Glutamatergic neuron (in vitro differentiated cells): ENCODE measurements around the gene KIF3A. TPM values are rescaled to one million over a fixed set of nuclear protein-coding genes. Genes with fewer than 3 reads are reported as not detected.

ENCODE experiments used
- DNase-seq: peaks from one replicate; pipeline ENCODE4 v3.0.0; 2022
- H3K27ac Mint-ChIP-seq: one replicate; pipeline ENCODE4 v1.8.0; 2020; ENCODE audit warnings: mild to moderate bottlenecking, mixed read lengths, inconsistent platforms; ENCODE audit not compliant: unreplicated experiment
- H3K27me3 Mint-ChIP-seq: one replicate; pipeline ENCODE4 v1.8.0; 2020; ENCODE audit warnings: mild to moderate bottlenecking, moderate library complexity, mixed read lengths, inconsistent platforms; ENCODE audit not compliant: unreplicated experiment
- H3K36me3 Mint-ChIP-seq: one replicate; pipeline ENCODE4 v1.8.0; 2020; ENCODE audit warnings: mild to moderate bottlenecking, mixed read lengths, inconsistent platforms; ENCODE audit not compliant: unreplicated experiment
- H3K4me1 Mint-ChIP-seq: one replicate; pipeline ENCODE4 v1.8.0; 2020; ENCODE audit warnings: mild to moderate bottlenecking, low read depth, mixed read lengths, inconsistent platforms; ENCODE audit not compliant: unreplicated experiment
- H3K4me3 Mint-ChIP-seq: one replicate; pipeline ENCODE4 v1.8.0; 2020; ENCODE audit warnings: mild to moderate bottlenecking, mixed read lengths, inconsistent platforms; ENCODE audit not compliant: unreplicated experiment
- H3K9me3 Mint-ChIP-seq: one replicate; pipeline ENCODE4 v1.8.0; 2020; ENCODE audit warnings: mild to moderate bottlenecking, moderate library complexity, mixed read lengths, inconsistent platforms; ENCODE audit not compliant: unreplicated experiment
- CTCF ChIP-seq: fragments of 200-600 bp; sonication (generic); IDR thresholded peaks from one replicate; pipeline ENCODE4 v1.5.0; 2021; ENCODE audit not compliant: partially characterized antibody, unreplicated experiment
- total RNA-seq: library from RNA; stranded (reverse); fragmentation: NEBNext Ultra II Directional; extraction: Animal tissue kit (Norgen Biotek cat#: 25700); gene quantifications from one replicate; pipeline ENCODE4 v1.2.1, GENCODE V29; 2021; ENCODE audit not compliant: unreplicated experiment

The KIF3A gene
- total RNA-seq, 1 donor from 2014 or later = 42.4 TPM

- Mint-ChIP-seq H3K36me3 (no peaks in the 10 kb centered on the region), H3K9me3 (peaks cover 5% of the 10 kb centered on the region), H3K27me3 (peaks cover 6% of the 10 kb centered on the region), H3K4me1 (peaks cover 3% of the 10 kb centered on the region), H3K27ac (no peak overlapping the region), H3K4me3 (no peak overlapping the region)
- DNase-seq = no peak
- TF ChIP-seq CTCF = no peak
Measured at GRCh38 chr5:132739232-132739631, 1.9 kb upstream of the KIF3A start.

- TF ChIP-seq CTCF = no peak
- H3K36me3 Mint-ChIP-seq = no peaks in the 10 kb centered on the region
- peak overlapping the region; percentile 19 for H3K27ac Mint-ChIP-seq
- H3K9me3 Mint-ChIP-seq = peaks cover 5% of the 10 kb centered on the region
- peaks cover 8% of the 10 kb centered on the region for H3K4me1 Mint-ChIP-seq
- H3K27me3 Mint-ChIP-seq = peaks cover 6% of the 10 kb centered on the region
- H3K4me3 Mint-ChIP-seq = peak overlapping the region; percentile 88
- DNase-seq = no peak
Measured at GRCh38 chr5:132737982-132738681, 786 bp upstream of the KIF3A start.

GRCh38 chr5:132734687-132735086, 2.7 kb downstream of the KIF3A start:
- peaks cover 6% of the 10 kb centered on the region for H3K27me3 Mint-ChIP-seq
- DNase-seq = no peak
- peaks cover 5% of the 10 kb centered on the region for H3K9me3 Mint-ChIP-seq
- H3K36me3 Mint-ChIP-seq = no peaks in the 10 kb centered on the region
- H3K4me3 Mint-ChIP-seq = no peak overlapping the region
- peaks cover 8% of the 10 kb centered on the region for H3K4me1 Mint-ChIP-seq
- H3K27ac Mint-ChIP-seq = no peak overlapping the region
- no peak for TF ChIP-seq CTCF

GRCh38 chr5:132733499-132734148, 3.7 kb downstream of the KIF3A start:
- no peak for TF ChIP-seq CTCF
- Mint-ChIP-seq H3K4me3 (no peak overlapping the region), H3K9me3 (peaks cover 5% of the 10 kb centered on the region), H3K36me3 (no peaks in the 10 kb centered on the region), H3K27me3 (peaks cover 6% of the 10 kb centered on the region), H3K4me1 (peaks cover 8% of the 10 kb centered on the region), H3K27ac (no peak overlapping the region)
- DNase-seq = no peak

- no peaks in the 10 kb centered on the region for H3K27me3 Mint-ChIP-seq
- no peaks in the 10 kb centered on the region for H3K36me3 Mint-ChIP-seq
- H3K9me3 Mint-ChIP-seq = no peaks in the 10 kb centered on the region
- no peak for DNase-seq
- peaks cover 6% of the 10 kb centered on the region for H3K4me1 Mint-ChIP-seq
- no peak for TF ChIP-seq CTCF
- H3K4me3 Mint-ChIP-seq = no peak overlapping the region
- H3K27ac Mint-ChIP-seq = no peak overlapping the region
Measured at GRCh38 chr5:132729896-132730295, 7.5 kb downstream of the KIF3A start.
